Panc1 (cell line): Measurements from ENCODE around the gene DPM2. TPM values are rescaled to one million over a fixed set of nuclear protein-coding genes. Genes with fewer than 3 reads are reported as not detected.
A peak's percentile ranks its signal among the peaks of the same experiment; 100 is the strongest.

Source experiments
- ATAC-seq: fragments of 200-7000 bp; cut with Tn5 transposase; 2 replicates; pipeline ENCODE4 v1.9.1; 2020; ENCODE audit warnings: mild to moderate bottlenecking, moderate library complexity
- BruUV-seq: library from RNA; stranded (reverse); fragments of 400-500 nt; replicated peaks from 2 replicates; lab custom pipeline; 2021; lab: Mats Ljungman, UMichigan
- CTCF ChIA-PET: fragments of 300-600 bp; sonication (Branson Sonifier 250); formaldehyde crosslinking; loops from one replicate; lab custom pipeline; 2022; ENCODE audit warnings: antibody characterized with exemption; lab: Charles Lee
- POLR2A ChIA-PET: fragments of 300-600 bp; sonication (Branson Sonifier 250); formaldehyde crosslinking; loops from one replicate; lab custom pipeline; 2022; ENCODE audit warnings: antibody characterized with exemption; lab: Charles Lee
- DNase-seq: peaks from one replicate; pipeline ENCODE4 v3.0.0-alpha.2; 2010; ENCODE audit warnings: low read depth, low spot score
- H3K27ac ChIP-seq: 2 replicates; pipeline ENCODE4 v1.5.1; 2011; ENCODE audit warnings: mild to moderate bottlenecking, low read length, inconsistent platforms
- H3K27me3 ChIP-seq: fragments of 200-500 bp; sonication (Bioruptor generic); 2 replicates; pipeline ENCODE4 v1.6.0; 2014; ENCODE audit warnings: low read length, inconsistent platforms; ENCODE audit not compliant: control insufficient read depth, insufficient read depth
- H3K36me3 ChIP-seq: fragments of 200-500 bp; sonication (Bioruptor generic); 2 replicates; pipeline ENCODE4 v1.5.1; 2014; ENCODE audit warnings: inconsistent platforms, mild to moderate bottlenecking, low read length, moderate library complexity; ENCODE audit not compliant: control insufficient read depth, insufficient read depth
- H3K4me1 ChIP-seq: 2 replicates; pipeline ENCODE4 v1.5.1; 2011; ENCODE audit warnings: inconsistent platforms, mild to moderate bottlenecking, low read length, moderate library complexity; ENCODE audit not compliant: control insufficient read depth, insufficient read depth
- H3K4me3 ChIP-seq, 2 experiments: 2 replicates each; pipeline ENCODE4 v1.5.1; 2011 to 2012; ENCODE audit warnings: low read depth in 2 of 2, low read length in 2 of 2, mild to moderate bottlenecking in 2 of 2, inconsistent platforms in 1 of 2, moderate library complexity in 1 of 2
- H3K9me3 ChIP-seq: fragments of 200-500 bp; sonication (Bioruptor generic); 2 replicates; pipeline ENCODE4 v1.5.1; 2014; ENCODE audit warnings: low read depth, mild to moderate bottlenecking, inconsistent platforms, low read length, moderate library complexity; ENCODE audit not compliant: control insufficient read depth, insufficient read depth
- POLR2AphosphoS5 ChIP-seq: IDR thresholded peaks from 2 replicates; pipeline ENCODE4 v1.6.1; 2012; ENCODE audit warnings: mild to moderate bottlenecking, low read depth, low read length, moderate library complexity
- SIN3A ChIP-seq: IDR thresholded peaks from 2 replicates; pipeline ENCODE4 v1.6.1; 2012; ENCODE audit warnings: low read depth, mild to moderate bottlenecking, low read length, moderate library complexity, borderline replicate concordance; ENCODE audit not compliant: insufficient read depth
- TCF7L2 ChIP-seq: IDR thresholded peaks from 2 replicates; pipeline ENCODE4 v1.6.1; 2011; ENCODE audit warnings: mild to moderate bottlenecking, low read depth, low read length, inconsistent platforms
- in situ Hi-C: cut with HindIII; loops from 2 replicates; pipeline ENCODE4 v1.10.0; 2016; ENCODE audit warnings: low sequenced_read_pairs, low pct_unique_long_range_greater_than_20kb
- intact Hi-C: fragments of 100-400 bp; cut with micrococcal nuclease; formaldehyde crosslinking; loops from one replicate; pipeline ENCODE4 v1.10.0; 2022; ENCODE audit not compliant: unreplicated experiment
- total RNA-seq: library from RNA; stranded (reverse); gene quantifications from one replicate; pipeline ENCODE4 v1.2.1, GENCODE V29; 2021; ENCODE audit not compliant: unreplicated experiment
- TF ChIP-seq, protein P1 (sequence below), 2 experiments: IDR thresholded peaks; 2 replicates each; pipeline ENCODE4 v1.6.1; 2011 to 2012; ENCODE audit warnings: low read depth in 2 of 2, control low read depth in 1 of 2, low read length in 1 of 2, mild to moderate bottlenecking in 1 of 2, moderate library complexity in 1 of 2; ENCODE audit not compliant: insufficient read depth in 1 of 2
- TF ChIP-seq, protein P2 (sequence below): fragments of 450-650 bp; IDR thresholded peaks from 2 replicates; pipeline ENCODE4 v1.5.1; 2017; ENCODE audit warnings: mild to moderate bottlenecking

The DPM2 gene
- total RNA-seq, 1 experiment from 2014 or later, result 58.7 TPM

DNA sequence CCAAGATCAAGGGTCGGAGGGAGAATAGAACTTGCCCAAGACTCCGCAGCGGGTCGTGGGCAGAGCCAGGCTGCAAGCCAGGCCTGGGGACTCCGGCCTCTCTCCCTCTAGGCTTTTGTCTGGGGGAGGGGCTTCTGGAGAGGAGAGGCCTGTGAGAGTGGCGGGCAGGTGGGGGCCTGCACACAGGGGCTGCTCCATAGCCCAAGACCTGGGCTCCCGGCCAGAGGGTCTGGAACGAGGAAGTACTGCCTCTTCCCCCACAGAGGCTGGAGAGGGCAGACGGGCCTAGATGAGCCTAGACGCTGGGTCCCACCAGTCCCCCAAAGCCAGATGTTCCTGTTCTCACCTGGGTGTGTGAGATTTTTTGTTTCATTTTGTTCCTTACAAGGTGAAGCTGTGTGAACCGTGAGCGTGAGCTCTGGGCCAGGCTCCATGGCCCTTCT lies 33.1 kb downstream of the DPM2 start:
- ChIA-PET CTCF (no interaction called here), POLR2A (no interaction called here)
- intact Hi-C loops, result no loop called here
- Histone ChIP-seq H3K27me3 (no peaks in the 10 kb centered on the region), H3K4me3 (no peak overlapping the region), H3K27ac (peak overlapping the region; percentile 77), H3K36me3 (no peaks in the 10 kb centered on the region), H3K9me3 (no peaks in the 10 kb centered on the region), H3K4me1 (peaks cover 41% of the 10 kb centered on the region)
- no peak for TF ChIP-seq POLR2AphosphoS5
- TF ChIP-seq, protein P1, sequence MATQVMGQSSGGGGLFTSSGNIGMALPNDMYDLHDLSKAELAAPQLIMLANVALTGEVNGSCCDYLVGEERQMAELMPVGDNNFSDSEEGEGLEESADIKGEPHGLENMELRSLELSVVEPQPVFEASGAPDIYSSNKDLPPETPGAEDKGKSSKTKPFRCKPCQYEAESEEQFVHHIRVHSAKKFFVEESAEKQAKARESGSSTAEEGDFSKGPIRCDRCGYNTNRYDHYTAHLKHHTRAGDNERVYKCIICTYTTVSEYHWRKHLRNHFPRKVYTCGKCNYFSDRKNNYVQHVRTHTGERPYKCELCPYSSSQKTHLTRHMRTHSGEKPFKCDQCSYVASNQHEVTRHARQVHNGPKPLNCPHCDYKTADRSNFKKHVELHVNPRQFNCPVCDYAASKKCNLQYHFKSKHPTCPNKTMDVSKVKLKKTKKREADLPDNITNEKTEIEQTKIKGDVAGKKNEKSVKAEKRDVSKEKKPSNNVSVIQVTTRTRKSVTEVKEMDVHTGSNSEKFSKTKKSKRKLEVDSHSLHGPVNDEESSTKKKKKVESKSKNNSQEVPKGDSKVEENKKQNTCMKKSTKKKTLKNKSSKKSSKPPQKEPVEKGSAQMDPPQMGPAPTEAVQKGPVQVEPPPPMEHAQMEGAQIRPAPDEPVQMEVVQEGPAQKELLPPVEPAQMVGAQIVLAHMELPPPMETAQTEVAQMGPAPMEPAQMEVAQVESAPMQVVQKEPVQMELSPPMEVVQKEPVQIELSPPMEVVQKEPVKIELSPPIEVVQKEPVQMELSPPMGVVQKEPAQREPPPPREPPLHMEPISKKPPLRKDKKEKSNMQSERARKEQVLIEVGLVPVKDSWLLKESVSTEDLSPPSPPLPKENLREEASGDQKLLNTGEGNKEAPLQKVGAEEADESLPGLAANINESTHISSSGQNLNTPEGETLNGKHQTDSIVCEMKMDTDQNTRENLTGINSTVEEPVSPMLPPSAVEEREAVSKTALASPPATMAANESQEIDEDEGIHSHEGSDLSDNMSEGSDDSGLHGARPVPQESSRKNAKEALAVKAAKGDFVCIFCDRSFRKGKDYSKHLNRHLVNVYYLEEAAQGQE (IDR thresholded peaks at IDR 0.05; ENCODE audit: insufficient read depth in 1 of 2, low read depth in 2 of 2, low read length in 1 of 2), result no peak
- no peak for TF ChIP-seq TCF7L2
- no peak for TF ChIP-seq SIN3A
- TF ChIP-seq, protein P2, sequence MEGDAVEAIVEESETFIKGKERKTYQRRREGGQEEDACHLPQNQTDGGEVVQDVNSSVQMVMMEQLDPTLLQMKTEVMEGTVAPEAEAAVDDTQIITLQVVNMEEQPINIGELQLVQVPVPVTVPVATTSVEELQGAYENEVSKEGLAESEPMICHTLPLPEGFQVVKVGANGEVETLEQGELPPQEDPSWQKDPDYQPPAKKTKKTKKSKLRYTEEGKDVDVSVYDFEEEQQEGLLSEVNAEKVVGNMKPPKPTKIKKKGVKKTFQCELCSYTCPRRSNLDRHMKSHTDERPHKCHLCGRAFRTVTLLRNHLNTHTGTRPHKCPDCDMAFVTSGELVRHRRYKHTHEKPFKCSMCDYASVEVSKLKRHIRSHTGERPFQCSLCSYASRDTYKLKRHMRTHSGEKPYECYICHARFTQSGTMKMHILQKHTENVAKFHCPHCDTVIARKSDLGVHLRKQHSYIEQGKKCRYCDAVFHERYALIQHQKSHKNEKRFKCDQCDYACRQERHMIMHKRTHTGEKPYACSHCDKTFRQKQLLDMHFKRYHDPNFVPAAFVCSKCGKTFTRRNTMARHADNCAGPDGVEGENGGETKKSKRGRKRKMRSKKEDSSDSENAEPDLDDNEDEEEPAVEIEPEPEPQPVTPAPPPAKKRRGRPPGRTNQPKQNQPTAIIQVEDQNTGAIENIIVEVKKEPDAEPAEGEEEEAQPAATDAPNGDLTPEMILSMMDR, result no peak
- peak; percentile 1; the same call in 1 of the 2 replicates for ATAC-seq
- in situ Hi-C loops, result no loop called here
- BruUV-seq, result no TSS peak
- no peak for DNase-seq

DNA sequence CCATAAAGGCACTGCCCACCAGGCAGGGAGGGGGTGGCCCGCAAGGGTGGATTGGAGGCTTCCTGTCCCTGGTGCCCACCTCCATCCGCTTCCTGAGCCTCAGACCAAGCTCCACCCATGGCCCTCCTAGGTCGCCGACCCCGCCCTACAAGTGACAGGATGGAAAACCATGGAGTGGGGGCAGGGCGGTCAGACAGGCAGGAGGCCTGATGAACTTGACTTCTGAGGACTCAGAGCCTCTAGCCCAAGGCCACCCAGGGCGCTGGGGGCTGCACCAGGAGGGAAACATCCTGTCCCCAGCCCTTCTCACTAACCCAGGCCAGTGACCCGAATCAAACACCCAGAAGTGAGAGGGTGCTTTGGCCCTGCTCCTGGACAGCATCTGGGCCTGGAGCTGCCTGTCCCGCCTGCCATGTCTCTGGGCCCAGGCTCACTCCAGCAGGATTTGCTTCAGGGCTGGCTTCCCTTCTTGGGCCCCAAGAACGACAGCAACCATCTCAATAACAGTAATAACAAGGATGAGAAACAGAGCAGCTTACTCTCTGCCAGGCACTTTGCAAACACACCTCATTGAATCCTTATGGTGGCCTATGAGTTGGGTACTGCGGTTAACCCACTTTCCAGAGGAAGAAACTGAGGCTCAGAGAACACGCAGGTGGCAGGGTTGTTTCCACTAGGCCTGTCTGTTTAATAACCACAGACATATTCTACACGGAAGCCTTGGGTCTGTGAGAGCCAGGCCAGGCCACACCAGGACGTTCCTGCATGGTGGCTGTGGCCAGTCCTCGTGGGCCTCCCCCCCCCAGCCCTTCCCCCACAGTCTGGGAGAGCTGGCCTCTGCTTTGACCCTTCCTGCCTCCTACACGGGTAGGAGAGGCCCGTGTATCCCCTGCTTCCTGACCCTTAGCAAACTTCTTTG lies 33.8 kb downstream of the DPM2 start:
- Histone ChIP-seq H3K36me3 (no peaks in the 10 kb centered on the region), H3K4me1 (peaks cover 41% of the 10 kb centered on the region), H3K27me3 (no peaks in the 10 kb centered on the region), H3K9me3 (no peaks in the 10 kb centered on the region), H3K27ac (peak overlapping the region; percentile 77), H3K4me3 (no peak overlapping the region)
- peak; percentile 49 for ATAC-seq
- BruUV-seq, result no TSS peak
- ChIA-PET POLR2A (no interaction called here), CTCF (no interaction called here)
- in situ Hi-C loops (no loop called here), intact Hi-C loops (no loop called here)
- DNase-seq, result no peak
- TF ChIP-seq, protein P1 (IDR thresholded peaks at IDR 0.05; ENCODE audit: insufficient read depth in 1 of 2, low read depth in 2 of 2, low read length in 1 of 2), result no peak
- TF ChIP-seq POLR2AphosphoS5, result 0 out of 2 replicates have a peak, but pooled peaks have one; percentile 6
